Lower leg skin (tissue), 3 donors: ENCODE results near the gene ZBTB20.

Source experiments
- POLR2A ChIP-seq, 2 donors: fragments of 450-650 bp; IDR thresholded peaks; one replicate each; pipeline ENCODE4 v1.6.1; 2016 to 2017; ENCODE audit warnings: antibody characterized with exemption in 2 of 2, mild to moderate bottlenecking in 1 of 2, moderate library complexity in 1 of 2
- TF ChIP-seq, protein P1 (sequence below), 3 donors: fragments of 450-650 bp; IDR thresholded peaks; one replicate each; pipeline ENCODE4 v1.5.1; 2016; ENCODE audit warnings: antibody characterized with exemption in 3 of 3, mild to moderate bottlenecking in 3 of 3, moderate library complexity in 2 of 3

DNA sequence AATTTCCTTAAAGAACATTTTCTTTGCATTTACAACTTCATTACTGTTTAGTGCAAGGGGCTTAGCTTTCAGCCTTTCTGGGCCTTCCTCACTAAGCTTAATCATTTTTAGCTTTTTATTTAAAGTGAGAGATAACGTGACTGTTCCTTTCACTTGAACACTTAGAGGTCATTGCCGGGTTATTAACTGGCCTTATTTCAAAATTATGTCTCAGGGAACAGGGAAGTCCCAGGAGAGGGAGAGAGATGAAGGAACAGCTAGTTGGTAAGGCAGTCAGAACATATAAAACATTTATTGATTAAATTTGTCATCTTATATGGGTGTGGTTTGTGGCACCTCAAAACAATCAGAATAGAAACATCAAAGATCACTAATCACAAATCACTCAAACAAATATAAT is 584.5 kb downstream of the ZBTB20 start:
- no peak for TF ChIP-seq POLR2A (IDR thresholded peaks at IDR 0.05)
- TF ChIP-seq, protein P1, sequence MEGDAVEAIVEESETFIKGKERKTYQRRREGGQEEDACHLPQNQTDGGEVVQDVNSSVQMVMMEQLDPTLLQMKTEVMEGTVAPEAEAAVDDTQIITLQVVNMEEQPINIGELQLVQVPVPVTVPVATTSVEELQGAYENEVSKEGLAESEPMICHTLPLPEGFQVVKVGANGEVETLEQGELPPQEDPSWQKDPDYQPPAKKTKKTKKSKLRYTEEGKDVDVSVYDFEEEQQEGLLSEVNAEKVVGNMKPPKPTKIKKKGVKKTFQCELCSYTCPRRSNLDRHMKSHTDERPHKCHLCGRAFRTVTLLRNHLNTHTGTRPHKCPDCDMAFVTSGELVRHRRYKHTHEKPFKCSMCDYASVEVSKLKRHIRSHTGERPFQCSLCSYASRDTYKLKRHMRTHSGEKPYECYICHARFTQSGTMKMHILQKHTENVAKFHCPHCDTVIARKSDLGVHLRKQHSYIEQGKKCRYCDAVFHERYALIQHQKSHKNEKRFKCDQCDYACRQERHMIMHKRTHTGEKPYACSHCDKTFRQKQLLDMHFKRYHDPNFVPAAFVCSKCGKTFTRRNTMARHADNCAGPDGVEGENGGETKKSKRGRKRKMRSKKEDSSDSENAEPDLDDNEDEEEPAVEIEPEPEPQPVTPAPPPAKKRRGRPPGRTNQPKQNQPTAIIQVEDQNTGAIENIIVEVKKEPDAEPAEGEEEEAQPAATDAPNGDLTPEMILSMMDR (IDR thresholded peaks at IDR 0.05), result no peak
